Heart left ventricle (tissue), 16 donors: Measurements from ENCODE around the gene ST3GAL5. TPM values are rescaled to one million over a fixed set of nuclear protein-coding genes. Genes with fewer than 3 reads are reported as not detected.

Experiments used
- ATAC-seq, 4 donors: fragments of 200-7000 bp; cut with Tn5 transposase; one replicate each; pipeline ENCODE4 v1.9.1; 2020 to 2022; ENCODE audit warnings: moderate library complexity in 4 of 4, mild to moderate bottlenecking in 3 of 4, moderate number of reproducible peaks in 1 of 4
- DNase-seq, 5 donors: peaks; one replicate each; pipeline ENCODE4 v3.0.0-alpha.2; 2020
- H3K27ac ChIP-seq, 12 donors: fragments of 200-600 bp; sonication (generic) in 4 of 12; one replicate each; pipeline versions ENCODE4 v1.5.0 to v1.8.0; 2016 to 2022; ENCODE audit warnings: mild to moderate bottlenecking in 2 of 12
- H3K27me3 ChIP-seq, 9 donors: fragments of 200-600 bp; sonication (generic) in 2 of 9; one replicate each; pipeline versions ENCODE4 v1.5.1 to v1.8.0; 2016 to 2022; ENCODE audit warnings: mild to moderate bottlenecking in 3 of 9
- H3K36me3 ChIP-seq, 9 donors: fragments of 200-600 bp; sonication (generic) in 2 of 9; one replicate each; pipeline versions ENCODE4 v1.5.0 to v1.8.0; 2018 to 2022; ENCODE audit warnings: mild to moderate bottlenecking in 2 of 9
- H3K4me1 ChIP-seq, 12 donors: fragments of 200-600 bp; sonication (generic) in 4 of 12; one replicate each; pipeline versions ENCODE4 v1.5.0 to v1.8.0; 2016 to 2022; ENCODE audit warnings: mild to moderate bottlenecking in 3 of 12
- H3K4me3 ChIP-seq, 12 donors: fragments of 200-600 bp; sonication (generic) in 4 of 12; one replicate each; pipeline versions ENCODE4 v1.5.0 to v1.8.0; 2017 to 2022; ENCODE audit warnings: mild to moderate bottlenecking in 9 of 12, moderate library complexity in 4 of 12
- H3K9me3 ChIP-seq, 12 donors: fragments of 200-600 bp; sonication (generic) in 4 of 12; one replicate each; pipeline versions ENCODE4 v1.5.0 to v1.8.0; 2016 to 2022; ENCODE audit warnings: mild to moderate bottlenecking in 1 of 12
- POLR2A ChIP-seq, 2 donors: fragments of 450-650 bp; IDR thresholded peaks; one replicate each; pipeline ENCODE4 v1.6.1; 2017; ENCODE audit warnings: antibody characterized with exemption in 2 of 2, mild to moderate bottlenecking in 2 of 2, moderate library complexity in 2 of 2
- WGBS, 4 donors: extraction: QIAGEN DNeasy Blood & Tissue Kit in 2 of 4; methylation state at CpG; one replicate each; pipeline versions ENCODE4 v1.1.5 to v1.1.7; 2013 to 2018; 5-methylcytosine and 5-hydroxymethylcytosine counted together
- intact Hi-C, 10 donors: fragments of 100-400 bp; cut with DNase I; formaldehyde crosslinking; loops; one replicate each; pipeline versions ENCODE4 v1.11.1 to v1.14.2; 2022
- polyA plus RNA-seq, 2 donors: library from polyadenylated mRNA; stranded (reverse); fragments of 200-250 nt; gene quantifications; one replicate each; pipeline ENCODE4 v1.2.3, GENCODE V29; 2013
- total RNA-seq, 9 donors: library from RNA; depleted of rRNA in 2 of 9; stranded (reverse); fragments of >200 nt in 2 of 9; fragmentation: NEBNext Ultra II Directional in 3 of 9; extraction: Animal tissue kit (Norgen Biotek cat#: 25700) in 3 of 9; gene quantifications; one replicate each; pipeline versions ENCODE4 v1.1.0 to v1.2.4, GENCODE V29; 2016 to 2023
- TF ChIP-seq, protein P1 (sequence below), 12 donors: fragments of 200-600 bp; sonication (generic) in 4 of 12; IDR thresholded peaks; one replicate each; pipeline versions ENCODE4 v1.5.0 to v1.8.0; 2018 to 2022; ENCODE audit warnings: antibody characterized with exemption in 12 of 12, mild to moderate bottlenecking in 5 of 12
- donor health status: ischemic (EF 13 %, LVEDD 7.1; RV severe dilation, severe dysfunction).
- donor health status: healthy with polysubstance abuse.
- donor health status: DM: no; HTN: yes; CAD: no.
- donor health status: DM: no; HTN: no; CAD: no.
- donor health status: ischemic (EF 25% LVEDD 6.9; RV normal size, moderate dysfunction).
- donor health status: ischemic (EF 25% LVEDD 5.7; RV mildly dilated, moderate dysfunction).
- donor health status: healthy.
- donor health status: DM: yes; HTN: yes; CAD: no.
- donor health status: ischemic (EF 35%, LVEDD 5.7; RV mildly dilated, moderate dysfunction).
- donor health status: nonischemic (EF 11% LVEDD 7.7; RV severe dilation, severe dysfunction).
- donor health status: DM: yes; HTN: yes; CAD: no.
- donor health status: PGD.
- donor health status: ischemic (EF 29% LVEDD 5.4; RV normal size, mild dysfunction).
- donor health status: nonischemic (EF 23%, LVEDD 6.1; RV moderate dilation, normal function).

Gene ST3GAL5
- total and polyA plus RNA-seq, 11 donors = 2.0 to 21.1 (median 4.0) TPM

- intact Hi-C loops = loop anchor here in 1 of 10 donors (10.0 kb wide), 1 partner anchor 46 kb away; the partner anchor contains the start of gene ST3GAL5
- no peak for ATAC-seq
- WGBS, 4 donors = 85 to 91% (median 90%) methylated on average over 6 of the region's 6 CpGs
- Histone ChIP-seq H3K36me3 (peaks cover 0 to 31% (median 5%) of the 10 kb centered on the region in 9 donors), H3K4me3 (no peak overlapping the region), H3K27ac (no peak overlapping the region), H3K4me1 (no peaks in the 10 kb centered on the region), H3K9me3 (peaks cover 0 to 13% (median 0%) of the 10 kb centered on the region in 12 donors), H3K27me3 (no peaks in the 10 kb centered on the region)
- no peak for TF ChIP-seq POLR2A (IDR thresholded peaks at IDR 0.05)
- TF ChIP-seq, protein P1, sequence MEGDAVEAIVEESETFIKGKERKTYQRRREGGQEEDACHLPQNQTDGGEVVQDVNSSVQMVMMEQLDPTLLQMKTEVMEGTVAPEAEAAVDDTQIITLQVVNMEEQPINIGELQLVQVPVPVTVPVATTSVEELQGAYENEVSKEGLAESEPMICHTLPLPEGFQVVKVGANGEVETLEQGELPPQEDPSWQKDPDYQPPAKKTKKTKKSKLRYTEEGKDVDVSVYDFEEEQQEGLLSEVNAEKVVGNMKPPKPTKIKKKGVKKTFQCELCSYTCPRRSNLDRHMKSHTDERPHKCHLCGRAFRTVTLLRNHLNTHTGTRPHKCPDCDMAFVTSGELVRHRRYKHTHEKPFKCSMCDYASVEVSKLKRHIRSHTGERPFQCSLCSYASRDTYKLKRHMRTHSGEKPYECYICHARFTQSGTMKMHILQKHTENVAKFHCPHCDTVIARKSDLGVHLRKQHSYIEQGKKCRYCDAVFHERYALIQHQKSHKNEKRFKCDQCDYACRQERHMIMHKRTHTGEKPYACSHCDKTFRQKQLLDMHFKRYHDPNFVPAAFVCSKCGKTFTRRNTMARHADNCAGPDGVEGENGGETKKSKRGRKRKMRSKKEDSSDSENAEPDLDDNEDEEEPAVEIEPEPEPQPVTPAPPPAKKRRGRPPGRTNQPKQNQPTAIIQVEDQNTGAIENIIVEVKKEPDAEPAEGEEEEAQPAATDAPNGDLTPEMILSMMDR (IDR thresholded peaks at IDR 0.05) = no peak
- no peak for DNase-seq
Observed at GRCh38 chr2:85838641-85839040, 50.1 kb downstream of the ST3GAL5 start.

DNA sequence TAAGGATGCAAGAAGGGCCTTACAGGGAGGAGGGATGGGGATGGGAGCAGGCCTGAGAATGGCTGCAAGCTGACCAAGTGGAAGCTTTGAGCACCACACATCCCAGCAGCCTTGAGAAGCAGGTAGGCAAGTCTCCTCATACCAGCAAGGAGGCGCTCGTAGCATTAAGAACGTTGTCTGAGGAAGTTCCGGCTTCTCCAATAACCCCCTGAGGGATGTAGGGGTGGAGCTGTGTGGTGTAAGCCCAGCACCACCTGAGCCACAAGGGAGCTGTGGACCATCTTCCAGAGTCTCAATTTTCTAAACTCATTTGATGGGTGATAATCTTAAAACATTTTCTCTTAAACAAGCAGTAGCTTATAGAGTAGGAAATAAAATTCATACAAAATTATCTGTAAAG lies 50.6 kb downstream of the ST3GAL5 start:
- 66 to 87% (median 75%) methylated on average over 4 of the region's 4 CpGs for whole genome bisulfite sequencing, 4 donors
- Histone ChIP-seq H3K36me3 (peaks cover 0 to 27% (median 3%) of the 10 kb centered on the region in 9 donors), H3K9me3 (peaks cover 0 to 9% (median 0%) of the 10 kb centered on the region in 12 donors), H3K27me3 (no peaks in the 10 kb centered on the region), H3K27ac (no peak overlapping the region), H3K4me1 (no peaks in the 10 kb centered on the region), H3K4me3 (no peak overlapping the region)
- no peak for DNase-seq
- intact Hi-C loops = loop anchor here in 1 of 10 donors (10.0 kb wide), 1 partner anchor 47 kb away; the partner anchor contains the start of gene ST3GAL5
- ATAC-seq = no peak
- TF ChIP-seq POLR2A (IDR thresholded peaks at IDR 0.05) = no peak
- TF ChIP-seq, protein P1 (IDR thresholded peaks at IDR 0.05) = no peak

DNA sequence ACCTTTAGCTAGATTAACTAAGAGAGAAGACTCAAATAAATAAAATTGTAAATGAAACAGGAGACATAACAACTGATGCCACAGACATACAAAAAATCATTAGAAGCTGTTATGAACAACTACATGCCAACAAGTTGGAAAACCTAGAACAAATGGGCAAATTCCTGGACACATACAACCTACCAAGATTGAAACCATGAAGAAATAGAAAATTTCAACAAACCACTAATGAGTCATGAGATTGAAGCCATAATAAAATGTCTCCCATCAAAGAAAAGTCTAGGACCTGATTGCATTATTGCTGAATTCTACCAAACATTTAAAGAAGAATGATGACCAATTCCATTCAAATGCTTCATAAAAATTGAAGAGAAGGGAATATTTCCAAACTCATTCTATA lies 54.3 kb downstream of the ST3GAL5 start:
- H3K27me3 ChIP-seq = no peaks in the 10 kb centered on the region
- ATAC-seq (no peak), DNase-seq (no peak)
- H3K4me1 ChIP-seq = no peaks in the 10 kb centered on the region
- TF ChIP-seq, protein P1 (IDR thresholded peaks at IDR 0.05) = no peak
- no peak for TF ChIP-seq POLR2A (IDR thresholded peaks at IDR 0.05)
- peaks cover 0 to 7% (median 0%) of the 10 kb centered on the region in 9 donors for H3K36me3 ChIP-seq
- no peak overlapping the region for H3K27ac ChIP-seq
- no peak overlapping the region for H3K4me3 ChIP-seq
- peaks cover 0 to 8% (median 0%) of the 10 kb centered on the region in 12 donors for H3K9me3 ChIP-seq
- intact Hi-C loops = loop anchor here in 1 of 10 donors (10.0 kb wide), 1 partner anchor 50 kb away; the partner anchor contains the start of gene ST3GAL5

- Histone ChIP-seq H3K9me3 (peaks cover 0 to 8% (median 0%) of the 10 kb centered on the region in 12 donors), H3K27me3 (no peaks in the 10 kb centered on the region), H3K27ac (no peak overlapping the region), H3K36me3 (no peaks in the 10 kb centered on the region), H3K4me3 (no peak overlapping the region), H3K4me1 (peaks cover 0 to 9% (median 5%) of the 10 kb centered on the region in 12 donors)
- ATAC-seq (no peak), DNase-seq (no peak)
- TF ChIP-seq, protein P1 (IDR thresholded peaks at IDR 0.05) = no peak
- no peak for TF ChIP-seq POLR2A (IDR thresholded peaks at IDR 0.05)
- intact Hi-C loops = loop anchor here in 1 of 10 donors (10.0 kb wide), 1 partner anchor 53 kb away; the partner anchor contains the start of gene ST3GAL5
- WGBS, 4 donors = 89 to 95% (median 93%) methylated on average over 2 of the region's 2 CpGs
Observed at GRCh38 chr2:85831735-85832134, 57.1 kb downstream of the ST3GAL5 start.
